ENCODE data around the gene AMMECR1. TPM values are rescaled to one million over a fixed set of nuclear protein-coding genes. Genes with fewer than 3 reads are reported as not detected.

The AMMECR1 gene
- total RNA-seq (2022; extraction: Qiagen RNA extraction; ENCODE audit: low read depth), result 5.8 to 6.9 TPM (median 6.5 TPM) in 5 replicates

DNA sequence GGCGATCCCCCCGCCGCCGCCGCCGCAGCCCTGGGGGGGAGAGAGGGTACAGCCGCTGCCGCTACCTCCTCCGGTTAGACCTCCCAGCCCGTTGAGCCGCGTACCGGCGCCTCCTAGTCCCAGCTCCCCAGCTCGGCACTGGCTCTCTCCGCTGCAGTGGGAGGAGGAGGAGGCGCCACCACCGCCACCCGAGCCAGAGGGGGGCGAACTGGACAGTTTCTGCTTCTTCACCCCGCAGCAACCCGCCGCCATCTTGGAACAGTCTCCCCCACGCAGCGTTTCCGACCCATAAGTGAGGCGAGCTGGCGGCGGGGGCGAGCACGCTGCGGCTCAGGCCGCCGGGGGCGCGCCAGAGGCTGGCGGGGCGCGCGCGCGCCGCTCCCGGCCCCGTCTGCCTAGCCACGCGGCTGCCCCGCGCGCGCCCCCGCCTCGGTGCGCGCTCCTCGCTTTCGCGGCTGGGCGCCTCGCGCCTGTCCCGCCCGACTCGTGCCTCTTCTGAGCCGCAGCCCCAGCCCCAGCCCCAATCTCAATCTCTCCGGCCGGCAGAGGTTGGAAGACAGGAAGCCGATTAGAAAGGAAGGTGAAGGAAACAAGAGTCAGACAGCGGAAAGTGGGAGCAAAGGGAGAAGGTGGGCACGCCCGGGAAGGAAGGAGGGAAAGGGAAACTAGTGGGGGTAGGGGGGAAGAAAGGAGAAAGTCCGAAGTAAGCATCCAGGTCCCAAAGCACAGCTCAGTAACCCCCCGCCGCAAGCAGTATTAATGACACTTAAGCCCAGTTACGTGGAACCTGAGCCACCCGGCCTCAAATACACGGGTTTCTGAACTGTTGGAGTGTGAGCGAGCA, at the start of gene AMMECR1:
Gene AMMECR1 (minus strand): TSS at position 266 of the 844 bp plus-strand sequence. CDS start 14 bp downstream, at position 252.

DNA sequence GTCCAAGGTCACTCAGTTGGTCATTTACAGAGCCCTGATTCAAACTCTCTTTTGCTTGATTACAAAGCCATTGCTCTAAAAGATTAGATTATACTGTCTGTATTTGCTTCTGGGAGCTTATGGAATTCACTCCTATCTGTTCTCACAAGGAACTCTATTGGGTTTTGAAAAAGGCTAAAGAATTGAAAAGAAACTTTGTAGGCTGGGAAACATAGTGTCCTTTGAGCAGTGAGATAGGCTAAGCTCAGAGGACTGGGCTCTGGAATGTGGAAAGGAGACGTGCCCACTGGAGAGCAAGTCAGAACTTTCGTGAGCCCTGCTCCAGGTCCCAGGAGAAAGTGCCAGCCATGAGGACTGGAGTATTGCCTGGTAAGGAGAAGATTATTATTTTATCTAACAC, 40.7 kb upstream of the AMMECR1 start, which contains the start of gene RTL9:
Gene RTL9 (plus strand): TSS at position 301 of the 400 bp plus-strand sequence. CDS start 91,770 bp downstream, outside the sequence.

Other genes with a start within 250 kb of the AMMECR1 start
- gene RTL9, start 40.8 kb upstream of the AMMECR1 start, total RNA-seq (2022; extraction: Qiagen RNA extraction; ENCODE audit: low read depth), result 0.06 to 0.13 TPM (median 0.09 TPM) in 5 replicates